HepG2 (cell line): ENCODE measurements around the gene SPART. TPM values are rescaled to one million over a fixed set of nuclear protein-coding genes. Genes with fewer than 3 reads are reported as not detected.

Source experiments
- ATAC-seq: fragments of 200-7000 bp; cut with Tn5 transposase; 3 replicates; pipeline ENCODE4 v1.9.1; 2020; ENCODE audit warnings: mild to moderate bottlenecking, moderate library complexity
- Bru-seq: library from RNA; stranded (reverse); fragments of 400-500 nt; gene quantifications from one replicate; lab custom pipeline; 2021; lab: Mats Ljungman, UMichigan
- BruChase-seq, 2 experiments: library from RNA; stranded (reverse); fragments of 400-500 nt; gene quantifications; one replicate each; lab custom pipeline; 2021; lab: Mats Ljungman, UMichigan
- BruUV-seq: library from RNA; stranded (reverse); fragments of 400-500 nt; replicated peaks from 2 replicates; lab custom pipeline; 2021; lab: Mats Ljungman, UMichigan
- CTCF ChIA-PET: fragments of 300-600 bp; formaldehyde crosslinking; extraction: SDS; loops from one replicate; lab custom pipeline; 2021; ENCODE audit warnings: low total read pairs, inconsistent platforms, low intra/inter-chr PET ratio; lab: Yijun Ruan, JAX
- POLR2A ChIA-PET: fragments of 350-600 bp; sonication (Branson Sonifier 250); formaldehyde crosslinking; loops from one replicate; lab custom pipeline; 2020; ENCODE audit warnings: antibody characterized with exemption, inconsistent platforms; lab: Yijun Ruan, JAX
- DNase-seq: peaks from one replicate; pipeline ENCODE4 v3.0.0-alpha.2; 2015; ENCODE audit warnings: low spot score
- FAIRE-seq: peaks from 3 replicates; lab custom pipeline; 2011; peaks lifted over from hg19 to GRCh38; lab: Jason Lieb, UNC
- H2AFZ ChIP-seq: one replicate; pipeline ENCODE4 v1.6.1; 2011; ENCODE audit warnings: low read length, inconsistent platforms
- H3K27ac ChIP-seq: fragments of 300-600 bp; 3 replicates; pipeline ENCODE4 v1.8.0; 2011; ENCODE audit warnings: mixed run types, mild to moderate bottlenecking, mixed read lengths, low read length, inconsistent platforms; ENCODE audit not compliant: insufficient read depth; ENCODE audit errors: extremely low read length
- H3K27me3 ChIP-seq, 2 experiments: fragments of 200-600 bp in 1 of 2; 2 replicates in 1 of 2; 3 replicates in 1 of 2; pipeline versions ENCODE4 v1.6.0 to v1.8.0; 2011; ENCODE audit warnings: low read length in 2 of 2, mild to moderate bottlenecking in 2 of 2, moderate library complexity in 2 of 2, inconsistent platforms in 1 of 2; ENCODE audit not compliant: insufficient read depth in 2 of 2, control insufficient read depth in 1 of 2
- H3K36me3 ChIP-seq, 2 experiments: fragments of 200-600 bp in 1 of 2; replicated peaks in 1 of 2; 2 replicates in 1 of 2; 3 replicates in 1 of 2; pipeline versions ENCODE4 v1.5.1 to v1.8.0; 2011; ENCODE audit warnings: low read length in 2 of 2, inconsistent platforms in 1 of 2; ENCODE audit not compliant: insufficient read depth in 2 of 2, control insufficient read depth in 1 of 2
- H3K4me1 ChIP-seq: 2 replicates; pipeline ENCODE4 v1.5.1; 2012; ENCODE audit warnings: low read length, inconsistent platforms; ENCODE audit not compliant: insufficient read depth
- H3K4me2 ChIP-seq: 2 replicates; pipeline ENCODE4 v1.6.0; 2011; ENCODE audit warnings: low read depth, low read length, inconsistent platforms
- H3K4me3 ChIP-seq, 3 experiments: fragments of 200-600 bp in 1 of 3; sonication (generic), shearing (Covaris generic) in 1 of 3; replicated peaks in 1 of 3; 2 replicates each; pipeline ENCODE4 v1.5.1; 2011 to 2016; ENCODE audit warnings: low read length in 3 of 3, inconsistent platforms in 2 of 3, low read depth in 2 of 3, mild to moderate bottlenecking in 2 of 3, control low read depth in 1 of 3, mixed read lengths in 1 of 3; ENCODE audit not compliant: insufficient read depth in 1 of 3
- H3K79me2 ChIP-seq: one replicate; pipeline ENCODE4 v1.6.1; 2011; ENCODE audit warnings: low read length, inconsistent platforms; ENCODE audit not compliant: insufficient read depth
- H3K9ac ChIP-seq: 2 replicates; pipeline ENCODE4 v1.6.0; 2011; ENCODE audit warnings: mild to moderate bottlenecking, low read depth, low read length, inconsistent platforms; ENCODE audit not compliant: insufficient read depth
- H3K9me3 ChIP-seq: 2 replicates; pipeline ENCODE4 v1.5.1; 2012; ENCODE audit warnings: mild to moderate bottlenecking, low read length
- H4K20me1 ChIP-seq: 2 replicates; pipeline ENCODE4 v1.6.0; 2011; ENCODE audit warnings: inconsistent platforms, mild to moderate bottlenecking, low read length, moderate library complexity; ENCODE audit not compliant: insufficient read depth
- ATF7-NPFF ChIP-seq: sonication (generic); formaldehyde crosslinking; IDR thresholded peaks from 2 replicates; pipeline ENCODE4 v1.8.1; 2023; ENCODE audit warnings: mild to moderate bottlenecking, low read depth, missing genetic modification reagents, moderate library complexity
- DR1 ChIP-seq: sonication (generic); formaldehyde crosslinking; IDR thresholded peaks from 2 replicates; pipeline ENCODE4 v1.8.0; 2021; ENCODE audit warnings: mild to moderate bottlenecking, missing genetic modification reagents, inconsistent platforms
- HDAC2 ChIP-seq: sonication (generic); formaldehyde crosslinking; IDR thresholded peaks from 2 replicates; pipeline ENCODE4 v1.4.0; 2020; ENCODE audit warnings: missing genetic modification reagents
- ISL2 ChIP-seq: sonication (generic); formaldehyde crosslinking; IDR thresholded peaks from 2 replicates; pipeline ENCODE4 v1.5.0; 2020; ENCODE audit warnings: missing genetic modification reagents
- NFIC ChIP-seq: IDR thresholded peaks from 2 replicates; pipeline ENCODE4 v1.6.1; 2012; ENCODE audit warnings: mild to moderate bottlenecking, low read length, inconsistent platforms
- TEAD3 ChIP-seq: optimal IDR thresholded peaks from 2 replicates; pipeline ENCODE3; 2016; ENCODE audit warnings: borderline replicate concordance
- YEATS4 ChIP-seq: sonication (generic); formaldehyde crosslinking; IDR thresholded peaks from 2 replicates; pipeline ENCODE4 v1.4.0; 2020; ENCODE audit warnings: missing genetic modification reagents, borderline replicate concordance
- ZBTB7A ChIP-seq: sonication (generic); formaldehyde crosslinking; IDR thresholded peaks from 2 replicates; pipeline ENCODE4 v1.8.0; 2022; ENCODE audit warnings: mild to moderate bottlenecking, missing genetic modification reagents
- ZFY ChIP-seq: sonication (generic); formaldehyde crosslinking; IDR thresholded peaks from 2 replicates; pipeline ENCODE4 v1.4.0; 2020; ENCODE audit warnings: missing genetic modification reagents
- ZNF317 ChIP-seq: sonication (generic); formaldehyde crosslinking; IDR thresholded peaks from 2 replicates; pipeline ENCODE4 v1.5.0; 2020; ENCODE audit warnings: mild to moderate bottlenecking, missing genetic modification reagents
- ZNF331 ChIP-seq: sonication (generic); formaldehyde crosslinking; IDR thresholded peaks from 2 replicates; pipeline ENCODE4 v1.4.0; 2020; ENCODE audit warnings: missing genetic modification reagents
- ZNF557 ChIP-seq: sonication (generic); formaldehyde crosslinking; IDR thresholded peaks from 2 replicates; pipeline ENCODE4 v1.4.0; 2020; ENCODE audit warnings: missing genetic modification reagents
- ZNF839 ChIP-seq: sonication (generic); formaldehyde crosslinking; IDR thresholded peaks from 2 replicates; pipeline ENCODE4 v1.4.0; 2020; ENCODE audit warnings: missing genetic modification reagents, mild to moderate bottlenecking, borderline replicate concordance
- WGBS: methylation state at CpG from one replicate; pipeline ENCODE4 v1.1.6; 2017; ENCODE audit warnings: low lambda C conversion rate; 5-methylcytosine and 5-hydroxymethylcytosine counted together
- in situ Hi-C: cut with HindIII; loops from 2 replicates; pipeline ENCODE4 v1.10.0; 2017; ENCODE audit warnings: low pct_unique_long_range_greater_than_20kb; ENCODE audit not compliant: extremely low pct_ligation_motif_present
- intact Hi-C: fragments of 100-400 bp; cut with micrococcal nuclease; formaldehyde crosslinking; loops from one replicate; pipeline ENCODE4 v1.10.0; 2022; ENCODE audit not compliant: unreplicated experiment
- long read RNA-seq, 2 experiments: library from RNA in 1 of 2; library from polyadenylated mRNA in 1 of 2; stranded (forward) in 1 of 2; unstranded in 1 of 2; transcript quantifications; one replicate each; pipeline ENCODE4 v2.0.0, GENCODE V29; 2019 to 2022
- polyA minus RNA-seq, 3 experiments: library from RNA; depleted of rRNA, polyadenylated mRNA; stranded (reverse); fragments of >200 nt; gene quantifications; 2 replicates each; pipeline ENCODE4 v1.2.3, GENCODE V29; 2011; ENCODE audit warnings: low replicate concordance in 1 of 3
- polyA plus RNA-seq, 8 experiments: library from polyadenylated mRNA; depleted of rRNA in 3 of 8; stranded (reverse) in 7 of 8; unstranded in 1 of 8; fragments of >200 nt; fragmentation: Illumina TruSeq in 4 of 8; extraction: Trizol in 4 of 8; gene quantifications; 2 replicates each; pipeline versions ENCODE4 v1.2.1 to v1.2.3, GENCODE V29; 2011 to 2016; ENCODE audit warnings: low read depth in 4 of 8, missing spikeins in 1 of 8, mixed read lengths in 1 of 8; ENCODE audit not compliant: insufficient read depth in 1 of 8
- total RNA-seq, 5 experiments: library from RNA; depleted of rRNA; stranded (reverse); fragments of >200 nt; fragmentation: Illumina TruSeq; extraction: Trizol; gene quantifications; 2 replicates each; pipeline ENCODE4 v1.2.3, GENCODE V29; 2016; ENCODE audit warnings: low read depth in 1 of 5
- TF ChIP-seq, protein P1 (sequence below): sonication (generic); formaldehyde crosslinking; IDR thresholded peaks from 2 replicates; pipeline ENCODE4 v1.5.1; 2020; ENCODE audit warnings: missing genetic modification reagents, mild to moderate bottlenecking, borderline replicate concordance

The SPART gene, protein sequence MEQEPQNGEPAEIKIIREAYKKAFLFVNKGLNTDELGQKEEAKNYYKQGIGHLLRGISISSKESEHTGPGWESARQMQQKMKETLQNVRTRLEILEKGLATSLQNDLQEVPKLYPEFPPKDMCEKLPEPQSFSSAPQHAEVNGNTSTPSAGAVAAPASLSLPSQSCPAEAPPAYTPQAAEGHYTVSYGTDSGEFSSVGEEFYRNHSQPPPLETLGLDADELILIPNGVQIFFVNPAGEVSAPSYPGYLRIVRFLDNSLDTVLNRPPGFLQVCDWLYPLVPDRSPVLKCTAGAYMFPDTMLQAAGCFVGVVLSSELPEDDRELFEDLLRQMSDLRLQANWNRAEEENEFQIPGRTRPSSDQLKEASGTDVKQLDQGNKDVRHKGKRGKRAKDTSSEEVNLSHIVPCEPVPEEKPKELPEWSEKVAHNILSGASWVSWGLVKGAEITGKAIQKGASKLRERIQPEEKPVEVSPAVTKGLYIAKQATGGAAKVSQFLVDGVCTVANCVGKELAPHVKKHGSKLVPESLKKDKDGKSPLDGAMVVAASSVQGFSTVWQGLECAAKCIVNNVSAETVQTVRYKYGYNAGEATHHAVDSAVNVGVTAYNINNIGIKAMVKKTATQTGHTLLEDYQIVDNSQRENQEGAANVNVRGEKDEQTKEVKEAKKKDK
- total RNA-seq (2016; rRNA removed; fragmentation: Illumina TruSeq; extraction: Trizol): 28.8 and 48.6 TPM in 2 replicates
- total RNA-seq (2016; cell fraction: cytosol; rRNA removed; fragmentation: Illumina TruSeq; extraction: Trizol; ENCODE audit: low read depth): 3.5 and 4.4 TPM in 2 replicates
- 29.4 and 52.4 TPM in 2 replicates for total RNA-seq (2016; cell fraction: insoluble cytoplasmic fraction; rRNA removed; fragmentation: Illumina TruSeq; extraction: Trizol)
- total RNA-seq (2016; cell fraction: membrane; rRNA removed; fragmentation: Illumina TruSeq; extraction: Trizol): 9.5 and 10.5 TPM in 2 replicates
- 12.3 and 19.0 TPM in 2 replicates for total RNA-seq (2016; cell fraction: nucleus; rRNA removed; fragmentation: Illumina TruSeq; extraction: Trizol)
- polyA plus RNA-seq (2011; rRNA removed): 7.4 and 8.9 TPM in 2 replicates
- polyA plus RNA-seq (2011; cell fraction: cytosol; rRNA removed): 7.4 and 10.6 TPM in 2 replicates
- polyA plus RNA-seq (2011; cell fraction: nucleus; rRNA removed): 6.5 and 8.0 TPM in 2 replicates
- 11.6 and 15.3 TPM in 2 replicates for polyA plus RNA-seq (2012)
- 0.89 and 1.4 TPM in 2 replicates for polyA plus RNA-seq (2016; cell fraction: cytosol; fragmentation: Illumina TruSeq; extraction: Trizol; ENCODE audit: low read depth)
- polyA plus RNA-seq (2016; cell fraction: insoluble cytoplasmic fraction; fragmentation: Illumina TruSeq; extraction: Trizol; ENCODE audit: low read depth): 43.6 and 44.6 TPM in 2 replicates
- polyA plus RNA-seq (2016; cell fraction: membrane; fragmentation: Illumina TruSeq; extraction: Trizol; ENCODE audit: low read depth): 3.1 and 4.3 TPM in 2 replicates
- 22.8 and 31.5 TPM in 2 replicates for polyA plus RNA-seq (2016; cell fraction: nucleus; fragmentation: Illumina TruSeq; extraction: Trizol; ENCODE audit: insufficient read depth, low read depth)
- polyA minus RNA-seq (2011; rRNA and poly(A)+ RNA removed; ENCODE audit: low replicate concordance): 2.5 and 17.4 TPM in 2 replicates
- polyA minus RNA-seq (2011; cell fraction: cytosol; rRNA and poly(A)+ RNA removed): 11.7 and 15.1 TPM in 2 replicates
- polyA minus RNA-seq (2011; cell fraction: nucleus; rRNA and poly(A)+ RNA removed): 7.7 and 10.9 TPM in 2 replicates
- Bru-seq, nascent RNA: percentile 66 among the genes with signal in this experiment
- BruChase-seq, experiment 1, labeled RNA remaining after a 6-hour chase: percentile 66 among the genes with signal in this experiment
- BruChase-seq, experiment 2, labeled RNA remaining after a 2-hour chase: percentile 67 among the genes with signal in this experiment
- long read RNA-seq, experiment 1, full-length matches to known transcripts: 17 of 20 reads
- long read RNA-seq, experiment 1, partial matches to known transcripts: 1 of 20 reads
- long read RNA-seq, experiment 1, other reads (novel, unspliced or antisense): 2 of 20 reads
- long read RNA-seq, experiment 2, full-length matches to known transcripts: 3 of 25 reads
- long read RNA-seq, experiment 2, partial matches to known transcripts: 0 of 25 reads
- long read RNA-seq, experiment 2, other reads (novel, unspliced or antisense): 22 of 25 reads

DNA sequence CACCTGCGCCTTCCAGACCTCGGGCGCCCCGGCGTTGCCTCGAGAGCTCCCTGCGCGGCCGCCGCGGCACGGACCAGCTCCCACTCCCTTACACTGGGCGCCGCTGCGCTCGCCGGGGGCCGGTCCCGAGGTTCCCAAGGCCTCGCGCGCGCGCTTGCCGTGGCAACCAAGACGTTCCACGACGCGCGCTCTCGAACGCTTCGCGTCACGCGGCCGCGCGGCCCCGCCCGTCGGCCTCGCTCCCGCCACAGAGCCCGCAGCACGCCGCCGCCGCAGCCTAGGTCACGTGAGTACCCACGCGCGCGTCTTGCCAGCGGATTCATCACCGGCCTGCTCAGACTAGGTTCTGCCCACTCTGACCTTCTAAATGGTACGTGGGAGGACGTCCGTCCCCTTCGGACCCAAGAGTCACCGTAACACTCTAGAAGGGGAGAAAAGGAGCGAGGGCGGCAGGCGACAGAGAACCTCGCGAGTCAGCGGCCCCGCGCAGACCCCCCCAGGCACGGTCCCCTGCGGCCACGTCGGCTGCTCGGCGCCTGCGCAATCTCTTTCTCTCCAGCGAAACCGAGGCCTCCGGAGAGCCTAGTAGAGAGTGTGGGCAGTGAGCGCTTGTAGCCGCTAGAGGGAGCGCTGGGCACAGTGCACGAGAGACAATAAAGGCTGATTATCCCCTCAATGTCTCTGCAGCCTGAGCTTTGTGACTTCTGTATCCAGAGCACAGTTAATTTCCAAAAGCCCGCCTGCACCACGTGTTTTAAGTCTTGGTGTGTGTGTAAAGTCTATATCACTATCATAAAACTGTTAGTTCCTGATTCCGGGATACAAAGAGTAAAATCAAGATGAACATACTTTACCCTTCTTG, at the start of gene SPART:
Gene SPART, minus strand, starts transcription at position 173 of the 862 bp plus-strand sequence. CDS start 10,564 bp downstream, outside the sequence.
- no peaks in the 10 kb centered on the region for H3K36me3 ChIP-seq
- no peaks in the 10 kb centered on the region for H4K20me1 ChIP-seq
- in situ Hi-C loops (no loop called here), intact Hi-C loops (loop anchor here (1.0 to 5.0 kb wide), 2 partner anchors 49 to 391 kb away; no protein-coding TSS in a partner anchor)
- H3K4me1 ChIP-seq: peaks cover 23% of the 10 kb centered on the region
- ATAC-seq (peak; percentile 96), DNase-seq (peak; percentile 72), FAIRE-seq (peak; percentile 70)
- no peaks in the 10 kb centered on the region for H3K9me3 ChIP-seq
- H2AFZ ChIP-seq: no peak within 1 kb of the TSS
- peaks cover 34% of the 10 kb centered on the region for H3K79me2 ChIP-seq
- H3K27ac ChIP-seq: peak within 1 kb of the TSS; percentile 77
- WGBS: 61% methylated on average over 44 of the region's 86 CpGs
- peak within 1 kb of the TSS; percentile 70 for H3K4me2 ChIP-seq
- ChIA-PET POLR2A (interaction anchor here (0.8 to 1.2 kb wide), 3 partner anchors 9 to 50 kb away, joined by 3 to 4 read pairs (median 3); no protein-coding TSS in a partner anchor), CTCF (interaction anchor here (0.6 kb wide), 1 partner anchor 49 kb away, joined by 3 read pairs; no protein-coding TSS in a partner anchor)
- peak within 1 kb of the TSS; percentile 87 for H3K9ac ChIP-seq
- BruUV-seq: no TSS peak
- H3K27me3 ChIP-seq: no peaks in the 10 kb centered on the region
- peak within 1 kb of the TSS; percentile 58 to 75 (median 66); a peak in 5 of 6 replicates for H3K4me3 ChIP-seq
- TF ChIP-seq TEAD3 (CRISPR knock-in tag) (no peak), ISL2 (CRISPR knock-in tag) (no peak), ZNF317 (no peak), HDAC2 (CRISPR knock-in tag) (0 out of 2 replicates have a peak, but pooled peaks have one; percentile 25), ZNF331 (CRISPR knock-in tag) (0 out of 2 replicates have a peak, but pooled peaks have one; percentile 17), ZFY (no peak), YEATS4 (CRISPR knock-in tag) (peak; percentile 78), ZBTB7A (CRISPR knock-in tag) (no peak), ZNF557 (CRISPR knock-in tag) (no peak), NFIC (no peak), ZNF839 (CRISPR knock-in tag) (no peak), DR1 (CRISPR knock-in tag) (no peak), ATF7-NPFF (CRISPR knock-in tag) (peak; percentile 33; the same call in 1 of the 2 replicates)
- TF ChIP-seq, protein P1, sequence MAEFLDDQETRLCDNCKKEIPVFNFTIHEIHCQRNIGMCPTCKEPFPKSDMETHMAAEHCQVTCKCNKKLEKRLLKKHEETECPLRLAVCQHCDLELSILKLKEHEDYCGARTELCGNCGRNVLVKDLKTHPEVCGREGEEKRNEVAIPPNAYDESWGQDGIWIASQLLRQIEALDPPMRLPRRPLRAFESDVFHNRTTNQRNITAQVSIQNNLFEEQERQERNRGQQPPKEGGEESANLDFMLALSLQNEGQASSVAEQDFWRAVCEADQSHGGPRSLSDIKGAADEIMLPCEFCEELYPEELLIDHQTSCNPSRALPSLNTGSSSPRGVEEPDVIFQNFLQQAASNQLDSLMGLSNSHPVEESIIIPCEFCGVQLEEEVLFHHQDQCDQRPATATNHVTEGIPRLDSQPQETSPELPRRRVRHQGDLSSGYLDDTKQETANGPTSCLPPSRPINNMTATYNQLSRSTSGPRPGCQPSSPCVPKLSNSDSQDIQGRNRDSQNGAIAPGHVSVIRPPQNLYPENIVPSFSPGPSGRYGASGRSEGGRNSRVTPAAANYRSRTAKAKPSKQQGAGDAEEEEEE: no peak
